Tibial nerve (tissue), 4 donors: ENCODE data around the gene TCP1. TPM values are rescaled to one million over a fixed set of nuclear protein-coding genes. Genes with fewer than 3 reads are reported as not detected.

Experiments
- DNase-seq, 2 donors: peaks; one replicate each; pipeline ENCODE4 v3.0.0-alpha.2; 2019; ENCODE audit warnings: low spot score in 2 of 2
- H3K27ac ChIP-seq, 4 donors: fragments of 200-600 bp; sonication (generic) in 3 of 4; one replicate each; pipeline ENCODE4 v1.5.1; 2017 to 2019; ENCODE audit warnings: mild to moderate bottlenecking in 1 of 4
- H3K27me3 ChIP-seq, 2 donors: fragments of 200-600 bp; sonication (generic) in 1 of 2; one replicate each; pipeline versions ENCODE4 v1.5.1 to v1.6.0; 2017 to 2019
- H3K36me3 ChIP-seq, 3 donors: fragments of 200-600 bp; sonication (generic); one replicate each; pipeline ENCODE4 v1.5.1; 2018 to 2019
- H3K4me1 ChIP-seq, 4 donors: fragments of 200-600 bp; sonication (generic) in 3 of 4; one replicate each; pipeline ENCODE4 v1.5.1; 2017 to 2019
- H3K4me3 ChIP-seq, 4 donors: fragments of 200-600 bp; sonication (generic) in 3 of 4; one replicate each; pipeline ENCODE4 v1.5.1; 2017 to 2019; ENCODE audit warnings: mild to moderate bottlenecking in 1 of 4, moderate library complexity in 1 of 4
- H3K9me3 ChIP-seq, 4 donors: fragments of 200-600 bp; sonication (generic) in 3 of 4; one replicate each; pipeline ENCODE4 v1.5.1; 2017 to 2019
- CTCF ChIP-seq, 5 experiments: fragments of 200-600 bp in 3 of 5; fragments of 450-650 bp in 2 of 5; sonication (generic) in 3 of 5; IDR thresholded peaks; one replicate each; pipeline ENCODE4 v1.5.1; 2016 to 2019; ENCODE audit warnings: antibody characterized with exemption in 5 of 5, mild to moderate bottlenecking in 3 of 5, moderate library complexity in 2 of 5
- EP300 ChIP-seq, 2 donors: sonication (generic); formaldehyde crosslinking; IDR thresholded peaks; one replicate each; pipeline ENCODE4 v1.6.1; 2017; ENCODE audit warnings: antibody characterized with exemption in 2 of 2, mild to moderate bottlenecking in 1 of 2
- POLR2A ChIP-seq, 2 donors: fragments of 450-650 bp; IDR thresholded peaks; one replicate each; pipeline ENCODE4 v1.6.1; 2017; ENCODE audit warnings: antibody characterized with exemption in 2 of 2, mild to moderate bottlenecking in 2 of 2, moderate library complexity in 2 of 2
- WGBS, 2 donors: methylation state at CpG; one replicate each; pipeline ENCODE4 v1.1.5; 2018; 5-methylcytosine and 5-hydroxymethylcytosine counted together
- total RNA-seq, 4 donors: library from RNA; depleted of rRNA; stranded (reverse); fragments of >200 nt; gene quantifications; one replicate each; pipeline ENCODE4 v1.1.0, GENCODE V29; 2016

Gene TCP1
- total RNA-seq, 4 donors from 2014 or later, result 81.0 to 106 (median 102) TPM

- Histone ChIP-seq H3K9me3 (no peaks in the 10 kb centered on the region), H3K27me3 (no peaks in the 10 kb centered on the region), H3K4me3 (no peak overlapping the region), H3K36me3 (peaks cover 0 to 64% (median 0%) of the 10 kb centered on the region in 3 donors), H3K4me1 (peaks cover 0 to 10% (median 8%) of the 10 kb centered on the region in 4 donors), H3K27ac (peak overlapping the region in 1 of 4 donors; percentile 20)
- no peak for DNase-seq
- no peak for TF ChIP-seq POLR2A (IDR thresholded peaks at IDR 0.05)
- no peak for TF ChIP-seq CTCF (IDR thresholded peaks at IDR 0.05)
- no peak for TF ChIP-seq EP300 (IDR thresholded peaks at IDR 0.05)
Measured at GRCh38 chr6:159766906-159767305, 22.5 kb downstream of the TCP1 start.

GRCh38 chr6:159762681-159763293 is 26.6 kb downstream of the TCP1 start:
- Histone ChIP-seq H3K27me3 (no peaks in the 10 kb centered on the region), H3K4me1 (peaks cover 0 to 23% (median 17%) of the 10 kb centered on the region in 4 donors), H3K27ac (peak overlapping the region; percentile 97 to 99 (median 98)), H3K9me3 (no peaks in the 10 kb centered on the region), H3K4me3 (peak overlapping the region; percentile 69 to 99 (median 84)), H3K36me3 (peaks cover 0 to 34% (median 0%) of the 10 kb centered on the region in 3 donors)
- WGBS, 2 donors, result 14 to 39% methylated on average over 5 to 16 of the region's 16 CpGs
- DNase-seq, result peak in 1 of 2 donors; percentile 12
- TF ChIP-seq POLR2A (IDR thresholded peaks at IDR 0.05) (no peak), EP300 (IDR thresholded peaks at IDR 0.05) (no peak), CTCF (IDR thresholded peaks at IDR 0.05) (no peak)

GRCh38 chr6:159761873-159762680 is 27.3 kb downstream of the TCP1 start, which contains the start of gene ACAT2:
ACAT2 (plus strand) TSS chr6:159762045; CDS start chr6:159762088, 43 bp downstream.
- Histone ChIP-seq H3K36me3 (peaks cover 0 to 32% (median 0%) of the 10 kb centered on the region in 3 donors), H3K4me1 (peaks cover 0 to 23% (median 17%) of the 10 kb centered on the region in 4 donors), H3K27me3 (no peaks in the 10 kb centered on the region), H3K4me3 (peak within 1 kb of the TSS; percentile 69 to 99 (median 84)), H3K27ac (peak within 1 kb of the TSS; percentile 97 to 99 (median 98)), H3K9me3 (no peaks in the 10 kb centered on the region)
- peak; percentile 92 to 93 for DNase-seq
- WGBS, 2 donors, result 1% methylated on average over 20 to 42 of the region's 76 CpGs
- TF ChIP-seq CTCF (IDR thresholded peaks at IDR 0.05) (peak in 2 of 5 experiments; percentile 54 to 61), POLR2A (IDR thresholded peaks at IDR 0.05) (peak; percentile 45 to 81), EP300 (IDR thresholded peaks at IDR 0.05) (peak; percentile 81 to 95)

GRCh38 chr6:159761129-159761872 is 28.1 kb downstream of the TCP1 start:
- 9 to 23% methylated on average over 34 to 36 of the region's 45 CpGs for WGBS, 2 donors
- Histone ChIP-seq H3K27ac (peak overlapping the region; percentile 97 to 99 (median 98)), H3K36me3 (peaks cover 0 to 32% (median 0%) of the 10 kb centered on the region in 3 donors), H3K9me3 (no peaks in the 10 kb centered on the region), H3K4me3 (peak overlapping the region; percentile 69 to 99 (median 84)), H3K4me1 (peaks cover 0 to 23% (median 17%) of the 10 kb centered on the region in 4 donors), H3K27me3 (no peaks in the 10 kb centered on the region)
- peak in 1 of 2 donors; percentile 17 for DNase-seq
- no peak for TF ChIP-seq CTCF (IDR thresholded peaks at IDR 0.05)
- no peak for TF ChIP-seq POLR2A (IDR thresholded peaks at IDR 0.05)
- TF ChIP-seq EP300 (IDR thresholded peaks at IDR 0.05), result no peak
